Astrocyte (in vitro differentiated cells and primary cell): ENCODE results near the gene UPK2.

Source experiments
- EZH2 ChIP-seq: IDR thresholded peaks from 2 replicates; pipeline ENCODE4 v1.6.1; 2012; ENCODE audit warnings: mild to moderate bottlenecking, low read length, inconsistent platforms; ENCODE audit not compliant: insufficient read depth
- TF ChIP-seq, protein P1 (sequence below): IDR thresholded peaks from 2 replicates; pipeline ENCODE4 v1.5.1; 2011; ENCODE audit warnings: low read depth, mild to moderate bottlenecking, inconsistent platforms, low read length, moderate library complexity; ENCODE audit not compliant: insufficient read depth

DNA sequence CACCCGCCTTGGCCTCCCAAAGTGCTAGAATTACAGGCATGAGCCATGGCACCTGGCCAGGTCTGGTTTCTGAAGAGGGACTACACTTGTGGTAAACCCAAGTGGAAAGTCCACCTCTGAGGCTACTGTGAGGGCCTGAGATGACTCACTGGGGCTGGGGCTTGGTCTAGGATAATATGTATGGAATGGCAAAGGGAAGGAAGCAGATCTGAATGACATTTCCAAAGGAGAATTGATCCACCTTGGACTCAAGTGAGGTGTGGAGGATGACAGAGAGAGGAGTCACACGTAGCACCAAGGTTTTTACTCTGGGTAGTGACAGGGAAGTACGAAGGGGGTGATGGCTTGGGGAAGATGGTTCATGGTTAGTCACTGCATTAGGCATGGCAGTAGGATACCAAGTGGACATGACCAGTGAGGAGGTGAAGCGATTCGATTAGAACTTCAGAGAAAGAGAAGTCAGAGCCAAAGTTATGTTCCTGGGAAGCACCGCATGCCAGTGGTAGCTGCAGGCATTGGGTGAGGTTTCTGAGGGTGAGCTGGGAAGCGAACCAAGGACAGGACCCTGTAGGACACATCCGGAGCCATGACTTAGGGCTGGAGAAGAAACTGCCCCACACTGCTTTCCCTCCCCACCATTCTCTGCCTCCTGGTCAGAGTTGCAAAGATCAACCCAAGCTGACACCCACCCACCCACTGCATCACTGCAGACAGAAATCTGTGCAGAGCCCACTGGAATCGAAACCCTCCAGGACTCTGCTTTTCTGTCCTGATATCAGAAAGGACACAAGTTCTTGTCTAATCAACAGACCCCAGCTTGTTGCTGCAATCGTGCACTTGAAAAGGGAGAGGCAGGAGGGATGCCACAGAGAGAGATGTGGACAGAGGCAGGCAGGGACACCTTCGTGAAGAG is 17.4 kb upstream of the UPK2 start:
- TF ChIP-seq, protein P1, sequence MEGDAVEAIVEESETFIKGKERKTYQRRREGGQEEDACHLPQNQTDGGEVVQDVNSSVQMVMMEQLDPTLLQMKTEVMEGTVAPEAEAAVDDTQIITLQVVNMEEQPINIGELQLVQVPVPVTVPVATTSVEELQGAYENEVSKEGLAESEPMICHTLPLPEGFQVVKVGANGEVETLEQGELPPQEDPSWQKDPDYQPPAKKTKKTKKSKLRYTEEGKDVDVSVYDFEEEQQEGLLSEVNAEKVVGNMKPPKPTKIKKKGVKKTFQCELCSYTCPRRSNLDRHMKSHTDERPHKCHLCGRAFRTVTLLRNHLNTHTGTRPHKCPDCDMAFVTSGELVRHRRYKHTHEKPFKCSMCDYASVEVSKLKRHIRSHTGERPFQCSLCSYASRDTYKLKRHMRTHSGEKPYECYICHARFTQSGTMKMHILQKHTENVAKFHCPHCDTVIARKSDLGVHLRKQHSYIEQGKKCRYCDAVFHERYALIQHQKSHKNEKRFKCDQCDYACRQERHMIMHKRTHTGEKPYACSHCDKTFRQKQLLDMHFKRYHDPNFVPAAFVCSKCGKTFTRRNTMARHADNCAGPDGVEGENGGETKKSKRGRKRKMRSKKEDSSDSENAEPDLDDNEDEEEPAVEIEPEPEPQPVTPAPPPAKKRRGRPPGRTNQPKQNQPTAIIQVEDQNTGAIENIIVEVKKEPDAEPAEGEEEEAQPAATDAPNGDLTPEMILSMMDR, result no peak
- no peak for TF ChIP-seq EZH2
